ENCODE results near the gene POU6F1. TPM values are rescaled to one million over a fixed set of nuclear protein-coding genes. Genes with fewer than 3 reads are reported as not detected.

POU6F1 gene
- total RNA-seq, 1 donor from 2014 or later = 0.26 TPM

- Histone ChIP-seq H3K27me3 (ENCODE audit: control insufficient read depth, insufficient read depth, low read length) (no peaks in the 10 kb centered on the region), H3K36me3 (ENCODE audit: control insufficient read depth, insufficient read depth, low read length) (no peaks in the 10 kb centered on the region), H3K4me3 (ENCODE audit: low read depth, low read length) (no peak overlapping the region)
- FAIRE-seq (no peak), DNase-seq (ENCODE audit: low read depth) (no peak)
- no peak for TF ChIP-seq CTCF (IDR thresholded peaks at IDR 0.05; ENCODE audit: insufficient read depth, low read length, severe bottlenecking)
Measured at GRCh38 chr12:51209259-51209658, 8.6 kb downstream of the POU6F1 start.

- DNase-seq (ENCODE audit: low read depth) = no peak
- Histone ChIP-seq H3K27me3 (ENCODE audit: control insufficient read depth, insufficient read depth, low read length) (no peaks in the 10 kb centered on the region), H3K36me3 (ENCODE audit: control insufficient read depth, insufficient read depth, low read length) (no peaks in the 10 kb centered on the region), H3K4me3 (ENCODE audit: low read depth, low read length) (no peak overlapping the region)
- FAIRE-seq = no peak
- no peak for TF ChIP-seq CTCF (IDR thresholded peaks at IDR 0.05; ENCODE audit: insufficient read depth, low read length, severe bottlenecking)
Measured at GRCh38 chr12:51208016-51208660, 9.7 kb downstream of the POU6F1 start.

DNA sequence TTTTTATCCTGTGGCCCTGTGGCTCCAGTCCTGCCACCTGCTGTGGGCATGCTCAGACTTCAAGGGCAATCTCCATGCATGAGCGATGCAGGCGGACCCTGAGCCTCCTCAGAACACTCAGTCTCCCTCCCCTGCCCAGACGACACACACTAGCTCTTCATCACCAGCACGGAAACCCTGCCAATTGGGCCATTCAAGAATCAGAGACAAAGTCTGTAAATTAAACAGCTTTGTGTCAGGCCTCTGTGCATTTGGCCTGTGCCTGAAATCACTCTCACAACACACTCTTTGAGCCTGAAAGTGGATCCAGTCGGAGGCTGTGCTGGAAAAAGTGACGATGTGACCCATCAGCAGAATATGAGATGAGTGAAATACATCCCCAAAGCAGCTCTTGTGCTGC, 12.5 kb downstream of the POU6F1 start:
- DNase-seq (ENCODE audit: low read depth) = no peak
- Histone ChIP-seq H3K27me3 (ENCODE audit: control insufficient read depth, insufficient read depth, low read length) (no peaks in the 10 kb centered on the region), H3K4me3 (ENCODE audit: low read depth, low read length) (no peak overlapping the region), H3K36me3 (ENCODE audit: control insufficient read depth, insufficient read depth, low read length) (no peaks in the 10 kb centered on the region)
- TF ChIP-seq CTCF (IDR thresholded peaks at IDR 0.05; ENCODE audit: insufficient read depth, low read length, severe bottlenecking) = no peak
- FAIRE-seq = no peak

DNA sequence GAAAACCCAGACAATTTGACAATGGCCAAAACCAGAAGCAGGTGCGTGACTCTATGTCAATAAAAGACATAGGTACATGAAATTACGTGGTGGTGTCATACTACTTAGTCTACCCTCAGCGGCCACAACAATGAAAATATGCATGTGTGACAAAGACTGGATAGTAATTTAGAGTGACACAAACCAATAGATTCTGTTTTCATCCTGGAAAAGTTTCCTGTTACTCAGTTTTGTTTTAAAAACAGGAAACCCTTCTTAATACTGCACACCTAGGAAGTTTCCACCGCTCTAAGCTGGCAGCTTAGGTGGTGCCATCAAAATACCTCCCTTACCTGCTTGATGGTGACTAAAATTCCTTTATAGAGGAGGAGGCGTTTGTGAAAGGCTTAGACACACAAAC, 15.1 kb downstream of the POU6F1 start:
- DNase-seq (ENCODE audit: low read depth) (no peak), FAIRE-seq (no peak)
- no peak for TF ChIP-seq CTCF (IDR thresholded peaks at IDR 0.05; ENCODE audit: insufficient read depth, low read length, severe bottlenecking)
- H3K36me3 ChIP-seq (ENCODE audit: control insufficient read depth, insufficient read depth, low read length) = no peaks in the 10 kb centered on the region
- no peaks in the 10 kb centered on the region for H3K27me3 ChIP-seq (ENCODE audit: control insufficient read depth, insufficient read depth, low read length)
- no peak overlapping the region for H3K4me3 ChIP-seq (ENCODE audit: low read depth, low read length)

DNA sequence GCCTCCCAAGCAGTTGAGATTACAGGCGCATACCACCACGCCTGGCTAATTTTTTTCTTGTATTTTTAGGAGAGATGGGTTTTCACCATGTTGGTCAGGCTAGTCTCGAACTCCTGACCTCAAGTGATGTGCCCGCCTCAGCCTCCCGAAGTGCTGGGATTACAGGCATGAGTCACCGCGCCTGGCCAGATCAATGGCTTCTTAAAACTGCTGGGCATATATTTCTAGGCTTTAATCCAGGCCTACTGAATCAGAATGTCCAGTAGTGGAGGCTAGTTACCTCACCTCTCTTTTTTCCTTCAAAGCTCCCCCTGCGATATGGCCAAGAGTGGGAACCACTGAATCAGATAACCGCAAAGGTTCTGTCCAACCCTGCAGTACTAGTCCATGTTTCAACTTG, 17.1 kb downstream of the POU6F1 start:
- H3K36me3 ChIP-seq (ENCODE audit: control insufficient read depth, insufficient read depth, low read length) = no peaks in the 10 kb centered on the region
- no peak for DNase-seq (ENCODE audit: low read depth)
- no peak for TF ChIP-seq CTCF (IDR thresholded peaks at IDR 0.05; ENCODE audit: insufficient read depth, low read length, severe bottlenecking)
- no peak overlapping the region for H3K4me3 ChIP-seq (ENCODE audit: low read depth, low read length)
- no peak for FAIRE-seq
- H3K27me3 ChIP-seq (ENCODE audit: control insufficient read depth, insufficient read depth, low read length) = no peaks in the 10 kb centered on the region

- FAIRE-seq (peak; percentile 43), DNase-seq (ENCODE audit: low read depth) (no peak)
- Histone ChIP-seq H3K27me3 (ENCODE audit: control insufficient read depth, insufficient read depth, low read length) (no peaks in the 10 kb centered on the region), H3K4me3 (ENCODE audit: low read depth, low read length) (no peak overlapping the region), H3K36me3 (ENCODE audit: control insufficient read depth, insufficient read depth, low read length) (no peaks in the 10 kb centered on the region)
- no peak for TF ChIP-seq CTCF (IDR thresholded peaks at IDR 0.05; ENCODE audit: insufficient read depth, low read length, severe bottlenecking)
Measured at GRCh38 chr12:51200156-51200555, 17.7 kb downstream of the POU6F1 start.
